IMR-90 (cell line): ENCODE data around the gene RASGEF1C. TPM values are rescaled to one million over a fixed set of nuclear protein-coding genes. Genes with fewer than 3 reads are reported as not detected.

Experiments
- ATAC-seq: fragments of 200-7000 bp; cut with Tn5 transposase; 2 replicates; pipeline ENCODE4 v1.9.1; 2020; ENCODE audit warnings: low read depth, mild to moderate bottlenecking, moderate library complexity
- BruUV-seq: library from RNA; stranded (reverse); fragments of 400-500 nt; replicated peaks from 2 replicates; lab custom pipeline; 2021; lab: Mats Ljungman, UMichigan
- CTCF ChIA-PET: fragments of 300-600 bp; formaldehyde crosslinking; extraction: SDS; loops from one replicate; lab custom pipeline; 2021; ENCODE audit warnings: antibody characterized with exemption; lab: Yijun Ruan, JAX
- POLR2A ChIA-PET: fragments of 300-600 bp; sonication (Branson Sonifier 250); formaldehyde crosslinking; loops from one replicate; lab custom pipeline; 2022; ENCODE audit warnings: antibody characterized with exemption; ENCODE audit not compliant: unreplicated experiment; lab: Charles Lee
- DNase-seq: peaks from one replicate; pipeline ENCODE4 v3.0.0; 2013
- H2AFZ ChIP-seq: replicated peaks from 2 replicates; pipeline ENCODE3; 2013; ENCODE audit warnings: low read length, mild to moderate bottlenecking; ENCODE audit not compliant: poor library complexity
- H2AK5ac ChIP-seq: 2 replicates; pipeline ENCODE4 v1.6.1; 2013; ENCODE audit warnings: low read depth, low read length, inconsistent platforms
- H2AK9ac ChIP-seq: replicated peaks from 2 replicates; pipeline ENCODE3; 2013; ENCODE audit warnings: mild to moderate bottlenecking, low read depth, low read length, moderate library complexity; ENCODE audit not compliant: poor library complexity
- H2BK120ac ChIP-seq: 2 replicates; pipeline ENCODE4 v1.6.1; 2013; ENCODE audit warnings: low read depth, low read length, inconsistent platforms
- H2BK15ac ChIP-seq: 3 replicates; pipeline ENCODE4 v1.6.1; 2013; ENCODE audit warnings: low read depth, low read length, inconsistent platforms
- H2BK20ac ChIP-seq: 2 replicates; pipeline ENCODE4 v1.6.1; 2013; ENCODE audit warnings: low read depth, mild to moderate bottlenecking, inconsistent platforms, low read length, moderate library complexity
- H2BK5ac ChIP-seq: 2 replicates; pipeline ENCODE4 v1.6.1; 2013; ENCODE audit warnings: mild to moderate bottlenecking, low read depth, low read length, inconsistent platforms; ENCODE audit not compliant: poor library complexity, severe bottlenecking
- H3K14ac ChIP-seq: replicated peaks from 2 replicates; pipeline ENCODE4 v1.6.1; 2013; ENCODE audit warnings: low read depth, low read length, inconsistent platforms
- H3K18ac ChIP-seq: 2 replicates; pipeline ENCODE4 v1.6.1; 2013; ENCODE audit warnings: low read depth, low read length, control low read depth
- H3K23ac ChIP-seq: 2 replicates; pipeline ENCODE4 v1.6.1; 2013; ENCODE audit warnings: low read depth, low read length, inconsistent platforms
- H3K27ac ChIP-seq: 2 replicates; pipeline ENCODE4 v1.5.1; 2013; ENCODE audit warnings: mild to moderate bottlenecking, control low read depth, low read length; ENCODE audit not compliant: insufficient read depth
- H3K27me3 ChIP-seq: 2 replicates; pipeline ENCODE4 v1.6.1; 2013; ENCODE audit warnings: low read length; ENCODE audit not compliant: control insufficient read depth, insufficient read depth
- H3K36me3 ChIP-seq: 2 replicates; pipeline ENCODE4 v1.6.1; 2013; ENCODE audit warnings: low read length, mixed read lengths; ENCODE audit not compliant: control insufficient read depth, insufficient read depth
- H3K4ac ChIP-seq: 2 replicates; pipeline ENCODE4 v1.6.1; 2013; ENCODE audit warnings: low read depth, low read length, inconsistent platforms
- H3K4me1 ChIP-seq: 2 replicates; pipeline ENCODE4 v1.6.1; 2013; ENCODE audit warnings: low read length, mixed read lengths; ENCODE audit not compliant: control insufficient read depth, insufficient read depth
- H3K4me2 ChIP-seq: 2 replicates; pipeline ENCODE4 v1.6.1; 2013; ENCODE audit warnings: low read depth, mild to moderate bottlenecking, control low read depth, low read length, moderate library complexity
- H3K4me3 ChIP-seq: 2 replicates; pipeline ENCODE4 v1.5.1; 2013; ENCODE audit warnings: low read depth, mild to moderate bottlenecking, control low read depth, low read length, moderate library complexity; ENCODE audit not compliant: insufficient read depth
- H3K56ac ChIP-seq: 2 replicates; pipeline ENCODE4 v1.6.1; 2013; ENCODE audit warnings: low read length, inconsistent platforms; ENCODE audit not compliant: insufficient read depth; ENCODE audit errors: extremely low read depth
- H3K79me1 ChIP-seq, 2 experiments: 2 replicates each; pipeline ENCODE4 v1.6.1; 2013; ENCODE audit warnings: low read length in 2 of 2, inconsistent platforms in 1 of 2, low read depth in 1 of 2
- H3K9ac ChIP-seq: 2 replicates; pipeline ENCODE4 v1.6.1; 2013; ENCODE audit warnings: low read depth, low read length, control low read depth
- H3K9me1 ChIP-seq: 2 replicates; pipeline ENCODE4 v1.6.1; 2013; ENCODE audit warnings: low read length, inconsistent platforms; ENCODE audit not compliant: insufficient read depth
- H3K9me3 ChIP-seq: 2 replicates; pipeline ENCODE4 v1.6.1; 2013; ENCODE audit warnings: low read length; ENCODE audit not compliant: control insufficient read depth, insufficient read depth
- H4K20me1 ChIP-seq: 2 replicates; pipeline ENCODE4 v1.6.1; 2013; ENCODE audit warnings: low read length, inconsistent platforms; ENCODE audit not compliant: insufficient read depth
- H4K5ac ChIP-seq: 2 replicates; pipeline ENCODE4 v1.6.1; 2013; ENCODE audit warnings: mild to moderate bottlenecking, low read depth, low read length, control low read depth
- H4K8ac ChIP-seq, 2 experiments: 2 replicates each; pipeline ENCODE4 v1.6.1; 2013; ENCODE audit warnings: low read depth in 2 of 2, low read length in 2 of 2, control low read depth in 1 of 2, inconsistent platforms in 1 of 2
- H4K91ac ChIP-seq: 2 replicates; pipeline ENCODE4 v1.6.1; 2013; ENCODE audit warnings: low read depth, low read length, inconsistent platforms; ENCODE audit not compliant: insufficient read depth
- BHLHE40 ChIP-seq: fragments of 150-350 bp; IDR thresholded peaks from 2 replicates; pipeline ENCODE4 v1.6.1; 2016; ENCODE audit warnings: mild to moderate bottlenecking, low read depth, low read length
- CEBPB ChIP-seq: IDR thresholded peaks from 2 replicates; pipeline ENCODE4 v1.6.1; 2012; ENCODE audit warnings: low read depth, low read length, improper control_type of control experiment
- CHD1 ChIP-seq: IDR thresholded peaks from 2 replicates; pipeline ENCODE4 v1.6.1; 2012; ENCODE audit warnings: low read depth, low read length, improper control_type of control experiment
- FOS ChIP-seq: fragments of 150-350 bp; IDR thresholded peaks from 2 replicates; pipeline ENCODE4 v1.6.1; 2016; ENCODE audit warnings: low read depth, low read length
- MAFK ChIP-seq: IDR thresholded peaks from 2 replicates; pipeline ENCODE4 v1.6.1; 2012; ENCODE audit warnings: low read depth, low read length, improper control_type of control experiment
- MAZ ChIP-seq: IDR thresholded peaks from 2 replicates; pipeline ENCODE4 v1.6.1; 2012; ENCODE audit warnings: low read depth, mild to moderate bottlenecking, low read length, improper control_type of control experiment, moderate library complexity, borderline replicate concordance
- MXI1 ChIP-seq: IDR thresholded peaks from 2 replicates; pipeline ENCODE4 v1.6.1; 2012; ENCODE audit warnings: low read depth, mild to moderate bottlenecking, low read length, moderate library complexity, borderline replicate concordance
- NFE2L2 ChIP-seq: fragments of 150-350 bp; IDR thresholded peaks from 2 replicates; pipeline ENCODE4 v1.6.1; 2016; ENCODE audit warnings: low read depth, mild to moderate bottlenecking, low read length
- POLR2A ChIP-seq: IDR thresholded peaks from 2 replicates; pipeline ENCODE4 v1.6.1; 2012; ENCODE audit warnings: mild to moderate bottlenecking, low read depth, low read length
- RAD21 ChIP-seq: IDR thresholded peaks from 2 replicates; pipeline ENCODE4 v1.6.1; 2012; ENCODE audit warnings: low read length, improper control_type of control experiment
- RCOR1 ChIP-seq: IDR thresholded peaks from 2 replicates; pipeline ENCODE4 v1.6.1; 2012; ENCODE audit warnings: mild to moderate bottlenecking, low read length, improper control_type of control experiment; ENCODE audit not compliant: insufficient replicate concordance
- RFX5 ChIP-seq: IDR thresholded peaks from 2 replicates; pipeline ENCODE4 v1.8.0; 2012; ENCODE audit warnings: low read depth, mild to moderate bottlenecking, low read length, moderate library complexity
- SMC3 ChIP-seq: fragments of 150-350 bp; IDR thresholded peaks from 2 replicates; pipeline ENCODE4 v1.6.1; 2016; ENCODE audit warnings: low read depth, mild to moderate bottlenecking, antibody characterized with exemption, low read length, moderate library complexity
- WGBS, 2 experiments: methylation state at CpG; one replicate each; pipeline versions ENCODE4 v1.1.5 to v1.1.7; 2013; ENCODE audit warnings: missing lambda C conversion rate in 2 of 2; ENCODE audit not compliant: insufficient read length in 1 of 2; ENCODE audit errors: extremely low coverage in 2 of 2; 5-methylcytosine and 5-hydroxymethylcytosine counted together
- dilution Hi-C: fragments of 300-500 bp; cut with HindIII; formaldehyde crosslinking; loops from one replicate; pipeline ENCODE4 v1.14.3; 2018; ENCODE audit warnings: low sequenced_read_pairs; ENCODE audit not compliant: unreplicated experiment
- in situ Hi-C: fragments of 300-500 bp; cut with MboI; formaldehyde crosslinking; loops from 3 replicates; pipeline ENCODE4 v1.14.3; 2019; ENCODE audit warnings: low sequenced_read_pairs, inconsistent platforms, mixed read lengths
- intact Hi-C: fragments of 100-400 bp; cut with micrococcal nuclease; formaldehyde crosslinking; loops from 2 replicates; pipeline ENCODE4 v1.10.0; 2022
- polyA plus RNA-seq, 3 experiments: library from polyadenylated mRNA; depleted of rRNA; stranded (reverse); fragments of >200 nt; gene quantifications; 2 replicates each; pipeline ENCODE4 v1.2.3, GENCODE V29; 2012; ENCODE audit warnings: low replicate concordance in 1 of 3
- total RNA-seq: library from RNA; depleted of rRNA; stranded (reverse); fragments of >200 nt; gene quantifications from 2 replicates; pipeline ENCODE4 v1.2.3, GENCODE V29; 2012
- TF ChIP-seq, protein P1 (sequence below): fragments of 150-350 bp; IDR thresholded peaks from 2 replicates; pipeline ENCODE4 v1.6.1; 2016; ENCODE audit warnings: low read depth, mild to moderate bottlenecking, low read length, moderate library complexity, borderline replicate concordance
- TF ChIP-seq, protein P2 (sequence below): conservative IDR thresholded peaks from 2 replicates; pipeline ENCODE4 v1.5.1; 2012; ENCODE audit warnings: mild to moderate bottlenecking, low read depth, low read length, improper control_type of control experiment
- TF ChIP-seq, protein P3 (sequence below): fragments of 150-350 bp; IDR thresholded peaks from 2 replicates; pipeline ENCODE4 v1.6.1; 2017; ENCODE audit warnings: mild to moderate bottlenecking, antibody characterized with exemption, low read length, low read depth

Gene RASGEF1C
- total and polyA plus RNA-seq, 2 of the 4 experiments (the other 2 are of a cell fraction): not detected

DNA sequence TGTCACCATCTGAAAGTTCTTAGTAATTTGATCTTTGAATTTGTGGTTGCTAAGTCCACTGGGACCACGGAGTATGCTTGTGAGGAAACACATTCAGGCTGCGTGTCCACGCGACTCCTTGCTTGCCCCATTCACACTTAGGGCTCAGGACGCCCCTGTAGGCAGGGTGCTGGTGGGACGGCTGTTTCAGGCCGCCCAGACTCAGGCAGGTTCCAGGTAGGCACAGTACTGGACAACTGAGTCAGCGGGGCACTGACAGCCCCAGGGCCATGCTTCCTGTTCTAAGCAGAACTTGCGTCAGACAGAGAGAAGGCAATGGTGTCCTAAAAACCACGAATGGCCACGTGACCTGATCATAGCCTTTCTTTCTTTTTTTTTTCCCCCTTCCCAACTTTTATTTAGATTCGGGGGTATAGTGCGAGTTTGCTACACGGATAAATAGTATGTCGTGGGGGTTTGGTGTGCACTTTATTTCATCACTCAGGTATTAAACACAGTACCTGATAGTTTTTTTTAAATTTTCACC lies 7.7 kb upstream of the RASGEF1C start:
- H3K9me3 ChIP-seq: peaks cover 20% of the 10 kb centered on the region
- H3K79me1 ChIP-seq: no peaks in the 10 kb centered on the region
- H3K4me3 ChIP-seq: no peak overlapping the region
- no peak overlapping the region for H3K56ac ChIP-seq
- no peaks in the 10 kb centered on the region; the same call in 1 of the 2 replicates for H3K9me1 ChIP-seq
- H2AK5ac ChIP-seq: no peak overlapping the region
- no peak overlapping the region for H3K4me2 ChIP-seq
- intact Hi-C loops (no loop called here), dilution Hi-C loops (no loop called here), in situ Hi-C loops (no loop called here)
- BruUV-seq: no TSS peak
- no peak overlapping the region for H3K27ac ChIP-seq
- TF ChIP-seq BHLHE40 (no peak), MAZ (no peak), RFX5 (no peak), CEBPB (no peak), NFE2L2 (no peak), SMC3 (no peak), MAFK (no peak), FOS (no peak), MXI1 (no peak), CHD1 (no peak), RAD21 (no peak), POLR2A (no peak), RCOR1 (no peak)
- TF ChIP-seq, protein P1, sequence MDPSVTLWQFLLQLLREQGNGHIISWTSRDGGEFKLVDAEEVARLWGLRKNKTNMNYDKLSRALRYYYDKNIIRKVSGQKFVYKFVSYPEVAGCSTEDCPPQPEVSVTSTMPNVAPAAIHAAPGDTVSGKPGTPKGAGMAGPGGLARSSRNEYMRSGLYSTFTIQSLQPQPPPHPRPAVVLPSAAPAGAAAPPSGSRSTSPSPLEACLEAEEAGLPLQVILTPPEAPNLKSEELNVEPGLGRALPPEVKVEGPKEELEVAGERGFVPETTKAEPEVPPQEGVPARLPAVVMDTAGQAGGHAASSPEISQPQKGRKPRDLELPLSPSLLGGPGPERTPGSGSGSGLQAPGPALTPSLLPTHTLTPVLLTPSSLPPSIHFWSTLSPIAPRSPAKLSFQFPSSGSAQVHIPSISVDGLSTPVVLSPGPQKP: no peak
- TF ChIP-seq, protein P2, sequence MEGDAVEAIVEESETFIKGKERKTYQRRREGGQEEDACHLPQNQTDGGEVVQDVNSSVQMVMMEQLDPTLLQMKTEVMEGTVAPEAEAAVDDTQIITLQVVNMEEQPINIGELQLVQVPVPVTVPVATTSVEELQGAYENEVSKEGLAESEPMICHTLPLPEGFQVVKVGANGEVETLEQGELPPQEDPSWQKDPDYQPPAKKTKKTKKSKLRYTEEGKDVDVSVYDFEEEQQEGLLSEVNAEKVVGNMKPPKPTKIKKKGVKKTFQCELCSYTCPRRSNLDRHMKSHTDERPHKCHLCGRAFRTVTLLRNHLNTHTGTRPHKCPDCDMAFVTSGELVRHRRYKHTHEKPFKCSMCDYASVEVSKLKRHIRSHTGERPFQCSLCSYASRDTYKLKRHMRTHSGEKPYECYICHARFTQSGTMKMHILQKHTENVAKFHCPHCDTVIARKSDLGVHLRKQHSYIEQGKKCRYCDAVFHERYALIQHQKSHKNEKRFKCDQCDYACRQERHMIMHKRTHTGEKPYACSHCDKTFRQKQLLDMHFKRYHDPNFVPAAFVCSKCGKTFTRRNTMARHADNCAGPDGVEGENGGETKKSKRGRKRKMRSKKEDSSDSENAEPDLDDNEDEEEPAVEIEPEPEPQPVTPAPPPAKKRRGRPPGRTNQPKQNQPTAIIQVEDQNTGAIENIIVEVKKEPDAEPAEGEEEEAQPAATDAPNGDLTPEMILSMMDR: no peak
- TF ChIP-seq, protein P3, sequence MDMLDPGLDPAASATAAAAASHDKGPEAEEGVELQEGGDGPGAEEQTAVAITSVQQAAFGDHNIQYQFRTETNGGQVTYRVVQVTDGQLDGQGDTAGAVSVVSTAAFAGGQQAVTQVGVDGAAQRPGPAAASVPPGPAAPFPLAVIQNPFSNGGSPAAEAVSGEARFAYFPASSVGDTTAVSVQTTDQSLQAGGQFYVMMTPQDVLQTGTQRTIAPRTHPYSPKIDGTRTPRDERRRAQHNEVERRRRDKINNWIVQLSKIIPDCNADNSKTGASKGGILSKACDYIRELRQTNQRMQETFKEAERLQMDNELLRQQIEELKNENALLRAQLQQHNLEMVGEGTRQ: no peak
- no peak overlapping the region for H4K8ac ChIP-seq
- no peak overlapping the region for H2BK15ac ChIP-seq
- no peak overlapping the region for H3K18ac ChIP-seq
- DNase-seq (no peak), ATAC-seq (no peak)
- H3K4ac ChIP-seq: no peak overlapping the region
- POLR2A ChIA-PET: no interaction called here
- H3K9ac ChIP-seq: no peak overlapping the region
- H2BK120ac ChIP-seq: no peak overlapping the region
- H3K23ac ChIP-seq: no peak overlapping the region
- 77% methylated on average over 3 of the region's 15 CpGs; no CpG with 5 or more reads in 1 of the 2 experiments for WGBS, 2 experiments
- H2BK20ac ChIP-seq: no peak overlapping the region
- CTCF ChIA-PET: no interaction called here
- H3K27me3 ChIP-seq: no peaks in the 10 kb centered on the region; the same call in 1 of the 2 replicates
- no peaks in the 10 kb centered on the region for H4K20me1 ChIP-seq
- no peaks in the 10 kb centered on the region for H3K4me1 ChIP-seq
- no peaks in the 10 kb centered on the region for H3K36me3 ChIP-seq
- H3K14ac ChIP-seq: no peak overlapping the region
- no peak overlapping the region for H2AFZ ChIP-seq
- no peak overlapping the region for H2BK5ac ChIP-seq
- H2AK9ac ChIP-seq: no peak overlapping the region
- H4K91ac ChIP-seq: no peak overlapping the region
- no peak overlapping the region for H4K5ac ChIP-seq
